PC-9 (cell line): ENCODE data around the gene DDR1. TPM values are rescaled to one million over a fixed set of nuclear protein-coding genes. Genes with fewer than 3 reads are reported as not detected.

Experiments
- BruUV-seq: library from RNA; stranded (reverse); fragments of 400-500 nt; replicated peaks from 2 replicates; lab custom pipeline; 2021; lab: Mats Ljungman, UMichigan
- CTCF ChIA-PET: fragments of 300-600 bp; sonication (Branson Sonifier 250); formaldehyde crosslinking; loops from one replicate; lab custom pipeline; 2022; ENCODE audit warnings: antibody characterized with exemption; lab: Charles Lee
- POLR2A ChIA-PET: fragments of 300-600 bp; sonication (Branson Sonifier 250); formaldehyde crosslinking; loops from one replicate; lab custom pipeline; 2022; ENCODE audit warnings: antibody characterized with exemption; ENCODE audit not compliant: unreplicated experiment; lab: Charles Lee
- DNase-seq, 2 experiments: peaks; one replicate each; pipeline versions ENCODE4 v3.0.0 to v3.0.0-alpha.2; 2015 to 2022; ENCODE audit warnings: mixed read lengths in 1 of 2
- H2AFZ ChIP-seq: fragments of 200-600 bp; sonication (generic); 2 replicates; pipeline ENCODE4 v1.8.1; 2017; ENCODE audit warnings: antibody characterized with exemption
- H3F3A ChIP-seq: fragments of 200-600 bp; sonication (generic); 2 replicates; pipeline ENCODE4 v1.8.1; 2017; ENCODE audit warnings: antibody characterized with exemption, mild to moderate bottlenecking, low read depth; ENCODE audit not compliant: insufficient read depth
- H3K27ac ChIP-seq: fragments of 200-600 bp; sonication (generic); 2 replicates; pipeline ENCODE4 v1.6.1; 2016; ENCODE audit warnings: mixed run types
- H3K27me3 ChIP-seq: fragments of 200-600 bp; sonication (generic); 2 replicates; pipeline ENCODE4 v1.6.1; 2016; ENCODE audit warnings: low read depth, mixed run types; ENCODE audit not compliant: insufficient read depth
- H3K36me3 ChIP-seq: fragments of 200-600 bp; sonication (generic); 2 replicates; pipeline ENCODE4 v1.6.1; 2016; ENCODE audit warnings: low read depth, mixed run types
- H3K4me1 ChIP-seq: fragments of 200-600 bp; sonication (generic); replicated peaks from 2 replicates; pipeline ENCODE4 v1.6.1; 2016; ENCODE audit warnings: mixed run types; ENCODE audit not compliant: insufficient read depth
- H3K4me2 ChIP-seq: fragments of 200-600 bp; sonication (generic); 2 replicates; pipeline ENCODE4 v1.6.1; 2017; ENCODE audit warnings: mixed run types
- H3K4me3 ChIP-seq: fragments of 200-600 bp; sonication (generic); 2 replicates; pipeline ENCODE4 v1.6.1; 2016; ENCODE audit warnings: mixed run types
- H3K79me2 ChIP-seq: fragments of 200-600 bp; sonication (generic); 2 replicates; pipeline ENCODE4 v1.6.1; 2017; ENCODE audit warnings: low read depth, mixed run types
- H3K9me2 ChIP-seq: fragments of 200-600 bp; sonication (generic); 2 replicates; pipeline ENCODE4 v1.8.1; 2017; ENCODE audit warnings: mild to moderate bottlenecking; ENCODE audit not compliant: insufficient read depth
- H3K9me3 ChIP-seq: fragments of 200-600 bp; sonication (generic); 2 replicates; pipeline ENCODE4 v1.8.1; 2016; ENCODE audit warnings: low read depth; ENCODE audit not compliant: insufficient read depth
- H4K20me1 ChIP-seq: fragments of 200-600 bp; sonication (generic); 2 replicates; pipeline ENCODE4 v1.8.1; 2017; ENCODE audit not compliant: insufficient read depth
- EZH2 ChIP-seq: fragments of 200-600 bp; sonication (generic); IDR thresholded peaks from 2 replicates; pipeline ENCODE4 v1.8.0; 2017; ENCODE audit warnings: antibody characterized with exemption, low read depth
- intact Hi-C: fragments of 100-400 bp; cut with micrococcal nuclease; formaldehyde crosslinking; loops from one replicate; pipeline ENCODE4 v1.10.0; 2022; ENCODE audit not compliant: unreplicated experiment
- total RNA-seq: library from RNA; stranded (reverse); gene quantifications from 2 replicates; pipeline ENCODE4 v1.2.3, GENCODE V29; 2021
- TF ChIP-seq, protein P1 (sequence below): fragments of 200-600 bp; sonication (generic); conservative IDR thresholded peaks from 2 replicates; pipeline ENCODE4 v1.6.1; 2017; ENCODE audit warnings: mixed run types, antibody characterized with exemption, mild to moderate bottlenecking, moderate library complexity

Gene DDR1
- total RNA-seq, 1 experiment from 2014 or later = 267 TPM

DNA sequence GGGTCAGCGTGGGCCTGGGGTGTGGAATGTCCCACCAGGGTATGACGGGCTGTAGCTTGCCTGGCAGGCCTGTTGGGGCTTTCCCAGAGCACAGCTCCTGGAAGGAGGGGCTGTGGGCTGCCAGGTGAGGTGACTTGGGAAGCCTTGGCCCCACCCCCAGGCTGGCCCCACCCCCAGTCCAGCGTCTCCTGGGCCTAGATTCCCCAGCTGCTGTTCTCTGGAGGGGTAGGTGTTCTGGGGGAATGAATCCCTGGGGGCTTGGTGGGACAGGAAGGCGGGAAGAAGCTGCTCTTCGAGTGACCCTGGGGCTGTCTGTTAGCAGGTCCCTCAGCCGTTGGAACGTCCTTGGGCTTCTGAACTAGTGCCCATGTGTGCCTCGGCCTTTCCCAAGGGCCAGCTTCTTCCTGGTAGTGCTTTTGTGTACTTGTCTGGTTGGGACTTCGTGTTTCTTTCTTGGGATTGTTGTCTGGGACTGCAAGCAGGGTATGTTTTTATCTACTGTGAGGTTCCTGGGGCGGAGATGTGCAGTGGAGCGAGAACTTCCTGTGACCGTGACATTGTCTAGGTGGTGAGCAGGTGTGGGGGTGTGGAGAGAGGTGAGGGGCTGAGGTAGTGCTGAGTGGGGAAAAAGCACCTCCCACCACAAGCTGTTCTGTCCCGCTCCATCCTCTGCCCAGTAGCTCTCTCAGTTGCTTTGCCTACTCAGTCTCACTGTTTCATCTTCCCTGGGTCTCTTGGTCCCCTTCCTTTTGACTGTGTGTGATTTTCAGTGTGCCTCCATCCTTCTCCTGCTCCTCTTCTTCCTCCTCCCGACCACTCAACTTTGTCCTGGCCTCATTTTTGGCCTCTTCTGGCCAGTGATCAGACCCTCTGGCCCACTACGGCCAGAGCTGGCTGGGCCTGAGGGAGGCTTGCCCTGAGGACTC lies 1.3 kb upstream of the DDR1 start:
- Histone ChIP-seq H3K9me3 (no peaks in the 10 kb centered on the region), H3K4me3 (peak overlapping the region; percentile 98), H4K20me1 (peaks cover 18% of the 10 kb centered on the region), H3K4me1 (peaks cover 42% of the 10 kb centered on the region), H2AFZ (peak overlapping the region; percentile 48; the same call in 1 of the 2 replicates), H3K9me2 (no peaks in the 10 kb centered on the region), H3K36me3 (peaks cover 5% of the 10 kb centered on the region; the same call in 1 of the 2 replicates), H3K79me2 (peaks cover 46% of the 10 kb centered on the region), H3K27ac (peak overlapping the region; percentile 94), H3F3A (peaks cover 49% of the 10 kb centered on the region), H3K4me2 (peak overlapping the region; percentile 99), H3K27me3 (no peaks in the 10 kb centered on the region)
- intact Hi-C loops = loop anchor here (1.0 to 2.0 kb wide), 3 partner anchors 55 to 266 kb away; partner anchors contain the start of genes MRPS18B and PPP1R10
- ChIA-PET CTCF (interaction anchor here (0.5 to 2.2 kb wide), 11 partner anchors 24 to 645 kb away, joined by 3 to 12 read pairs (median 4); partner anchors contain the start of genes GTF2H4, PSORS1C1 and VARS2), POLR2A (interaction anchor here (0.5 to 1.6 kb wide), 14 partner anchors 16 to 265 kb away, joined by 3 to 24 read pairs (median 7); partner anchors contain the start of genes GTF2H4, IER3 and MRPS18B)
- TSS peak; percentile 81 for BruUV-seq
- DNase-seq = peak; percentile 61 to 82
- TF ChIP-seq, protein P1, sequence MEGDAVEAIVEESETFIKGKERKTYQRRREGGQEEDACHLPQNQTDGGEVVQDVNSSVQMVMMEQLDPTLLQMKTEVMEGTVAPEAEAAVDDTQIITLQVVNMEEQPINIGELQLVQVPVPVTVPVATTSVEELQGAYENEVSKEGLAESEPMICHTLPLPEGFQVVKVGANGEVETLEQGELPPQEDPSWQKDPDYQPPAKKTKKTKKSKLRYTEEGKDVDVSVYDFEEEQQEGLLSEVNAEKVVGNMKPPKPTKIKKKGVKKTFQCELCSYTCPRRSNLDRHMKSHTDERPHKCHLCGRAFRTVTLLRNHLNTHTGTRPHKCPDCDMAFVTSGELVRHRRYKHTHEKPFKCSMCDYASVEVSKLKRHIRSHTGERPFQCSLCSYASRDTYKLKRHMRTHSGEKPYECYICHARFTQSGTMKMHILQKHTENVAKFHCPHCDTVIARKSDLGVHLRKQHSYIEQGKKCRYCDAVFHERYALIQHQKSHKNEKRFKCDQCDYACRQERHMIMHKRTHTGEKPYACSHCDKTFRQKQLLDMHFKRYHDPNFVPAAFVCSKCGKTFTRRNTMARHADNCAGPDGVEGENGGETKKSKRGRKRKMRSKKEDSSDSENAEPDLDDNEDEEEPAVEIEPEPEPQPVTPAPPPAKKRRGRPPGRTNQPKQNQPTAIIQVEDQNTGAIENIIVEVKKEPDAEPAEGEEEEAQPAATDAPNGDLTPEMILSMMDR = no peak
- TF ChIP-seq EZH2 = no peak

DNA sequence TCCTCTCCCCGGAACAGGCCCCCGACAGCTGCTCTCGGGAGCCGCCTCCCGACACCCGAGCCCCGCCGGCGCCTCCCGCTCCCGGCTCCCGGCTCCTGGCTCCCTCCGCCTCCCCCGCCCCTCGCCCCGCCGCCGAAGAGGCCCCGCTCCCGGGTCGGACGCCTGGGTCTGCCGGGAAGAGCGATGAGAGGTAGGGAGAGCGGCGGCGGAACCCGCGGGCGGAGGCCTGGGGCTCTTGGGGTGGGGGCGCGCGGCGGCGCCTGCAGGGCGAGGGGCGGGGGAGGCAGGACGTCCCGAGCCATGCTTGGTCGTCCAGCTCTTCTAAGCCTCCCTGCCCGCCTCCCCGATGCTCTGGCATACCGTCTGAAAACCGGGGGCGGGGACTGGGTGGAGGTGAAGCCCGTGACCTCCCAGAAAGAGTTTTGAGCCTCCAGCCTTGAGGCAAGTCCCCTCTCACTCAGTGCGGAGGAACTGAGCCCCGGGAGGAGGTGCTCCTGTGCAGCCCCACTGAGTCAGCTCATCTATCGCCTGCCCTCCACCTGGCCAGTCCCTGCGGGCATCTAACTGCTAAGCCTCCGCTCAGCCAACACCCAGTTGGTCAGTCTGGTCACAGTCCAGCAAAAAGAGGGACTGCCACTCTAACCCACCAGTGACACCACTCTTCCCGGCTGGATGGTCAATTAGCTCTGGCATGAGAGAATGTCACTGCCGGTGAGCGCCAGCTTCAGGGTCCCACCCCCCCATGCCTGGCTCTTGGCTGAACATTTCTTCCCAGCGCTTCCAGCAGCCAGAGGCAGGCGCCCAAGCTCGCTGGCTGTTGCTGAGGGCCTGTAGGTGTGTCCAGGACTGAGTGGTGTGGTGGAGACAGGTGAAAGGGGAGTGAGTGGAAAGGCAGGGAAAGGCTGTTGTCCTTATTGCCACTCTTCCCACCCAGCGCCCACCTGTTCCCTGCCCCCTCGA lies 482 bp downstream of the DDR1 start:
- Histone ChIP-seq H3K9me3 (no peaks in the 10 kb centered on the region), H3K79me2 (peaks cover 63% of the 10 kb centered on the region), H3F3A (peaks cover 49% of the 10 kb centered on the region), H3K27me3 (no peaks in the 10 kb centered on the region), H3K4me3 (peak overlapping the region; percentile 98), H3K4me2 (peak overlapping the region; percentile 96), H2AFZ (0 out of 2 replicates have a peak overlapping the region, but pooled peaks have one; percentile 24), H4K20me1 (peaks cover 36% of the 10 kb centered on the region), H3K27ac (peak overlapping the region; percentile 94), H3K36me3 (peaks cover 13% of the 10 kb centered on the region; the same call in 1 of the 2 replicates), H3K9me2 (no peaks in the 10 kb centered on the region), H3K4me1 (peaks cover 44% of the 10 kb centered on the region)
- ChIA-PET POLR2A (interaction anchor here (0.5 to 1.1 kb wide), 9 partner anchors 22 to 290 kb away, joined by 3 to 10 read pairs (median 3); no protein-coding TSS in a partner anchor), CTCF (interaction anchor here (0.6 to 1.3 kb wide), 4 partner anchors 29 to 672 kb away, joined by 3 read pairs; partner anchors contain the start of gene VARS2)
- TF ChIP-seq, protein P1 = no peak
- no peak for TF ChIP-seq EZH2
- TSS peak; percentile 33 for BruUV-seq
- intact Hi-C loops = loop anchor here (1.0 to 2.0 kb wide), 2 partner anchors 30 to 142 kb away; partner anchors contain the start of genes FLOT1 and VARS2
- DNase-seq = peak; percentile 63 to 83
